Measurements from ENCODE around the gene TPTE.
"Not testable (repeated sequence)": the region's sequence is repeated elsewhere in the genome, so short reads cannot be mapped to it uniquely, and the experiment has no call there.

TPTE gene

DNA sequence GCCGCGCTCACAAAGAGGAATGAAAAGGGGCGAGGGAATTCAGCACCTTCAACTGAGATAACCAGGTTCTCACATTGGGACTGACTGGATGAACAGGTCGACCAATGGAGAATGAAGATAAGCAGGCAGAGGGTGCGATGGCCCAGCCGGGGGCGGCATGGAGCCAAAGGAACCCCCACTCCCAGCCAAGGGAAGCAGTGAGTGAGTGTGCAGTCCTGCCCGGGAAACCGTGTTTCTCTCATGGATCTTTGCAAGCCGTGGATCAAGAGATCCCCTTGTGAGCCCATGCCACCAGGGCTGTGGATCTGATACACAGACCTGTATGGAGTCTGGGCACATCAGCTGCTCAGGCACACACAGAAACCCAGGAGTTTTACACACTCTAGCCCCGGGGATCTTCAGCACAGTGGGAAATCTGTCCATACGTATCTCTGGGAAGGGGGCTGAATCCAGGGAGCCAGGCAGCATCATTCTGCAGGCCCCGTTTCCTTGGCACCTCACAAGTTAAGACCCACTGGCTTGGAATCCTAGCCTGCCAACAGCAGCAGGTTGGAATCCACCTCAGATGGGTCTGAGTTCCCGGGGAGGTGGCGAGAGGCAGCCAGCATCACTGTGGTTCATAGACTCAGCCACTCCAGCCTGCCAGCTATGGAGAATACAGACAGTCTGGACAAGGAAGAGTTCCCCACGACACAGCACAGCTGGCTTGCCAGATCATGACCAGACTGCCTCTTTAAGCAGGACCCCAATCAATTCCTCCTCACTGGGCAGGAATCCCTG lies 53.3 kb downstream of the TPTE start:
- not testable (repeated sequence) for DNase-seq (ENCODE audit: low read depth); H3K4me3 ChIP-seq (ENCODE audit: control insufficient read depth, low read depth, low read length)

DNA sequence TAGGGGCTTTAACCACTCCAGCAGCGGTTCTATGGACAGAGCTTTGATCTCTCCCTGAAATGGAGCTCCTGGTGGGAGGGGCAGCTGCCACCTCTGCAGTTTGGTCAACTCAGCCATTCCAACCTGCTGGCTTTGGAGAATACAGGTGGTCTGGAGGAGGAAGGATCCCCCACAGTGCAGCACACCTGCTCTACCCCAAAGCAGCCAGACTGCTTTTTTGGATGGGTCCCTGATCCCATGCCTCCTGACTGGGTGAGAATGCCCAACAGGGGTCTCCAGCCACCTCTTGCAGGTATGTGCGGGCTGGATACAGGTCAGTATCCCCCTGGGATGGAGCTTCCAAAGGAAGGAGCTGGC lies 53.9 kb downstream of the TPTE start:
- no peak for DNase-seq (ENCODE audit: low read depth)
- H3K4me3 ChIP-seq (ENCODE audit: control insufficient read depth, low read depth, low read length): no peak overlapping the region
- TF ChIP-seq, protein P1, sequence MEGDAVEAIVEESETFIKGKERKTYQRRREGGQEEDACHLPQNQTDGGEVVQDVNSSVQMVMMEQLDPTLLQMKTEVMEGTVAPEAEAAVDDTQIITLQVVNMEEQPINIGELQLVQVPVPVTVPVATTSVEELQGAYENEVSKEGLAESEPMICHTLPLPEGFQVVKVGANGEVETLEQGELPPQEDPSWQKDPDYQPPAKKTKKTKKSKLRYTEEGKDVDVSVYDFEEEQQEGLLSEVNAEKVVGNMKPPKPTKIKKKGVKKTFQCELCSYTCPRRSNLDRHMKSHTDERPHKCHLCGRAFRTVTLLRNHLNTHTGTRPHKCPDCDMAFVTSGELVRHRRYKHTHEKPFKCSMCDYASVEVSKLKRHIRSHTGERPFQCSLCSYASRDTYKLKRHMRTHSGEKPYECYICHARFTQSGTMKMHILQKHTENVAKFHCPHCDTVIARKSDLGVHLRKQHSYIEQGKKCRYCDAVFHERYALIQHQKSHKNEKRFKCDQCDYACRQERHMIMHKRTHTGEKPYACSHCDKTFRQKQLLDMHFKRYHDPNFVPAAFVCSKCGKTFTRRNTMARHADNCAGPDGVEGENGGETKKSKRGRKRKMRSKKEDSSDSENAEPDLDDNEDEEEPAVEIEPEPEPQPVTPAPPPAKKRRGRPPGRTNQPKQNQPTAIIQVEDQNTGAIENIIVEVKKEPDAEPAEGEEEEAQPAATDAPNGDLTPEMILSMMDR (IDR thresholded peaks at IDR 0.05; ENCODE audit: control insufficient read depth, insufficient read depth, low read depth, low read length, missing control alignments): no peak

DNA sequence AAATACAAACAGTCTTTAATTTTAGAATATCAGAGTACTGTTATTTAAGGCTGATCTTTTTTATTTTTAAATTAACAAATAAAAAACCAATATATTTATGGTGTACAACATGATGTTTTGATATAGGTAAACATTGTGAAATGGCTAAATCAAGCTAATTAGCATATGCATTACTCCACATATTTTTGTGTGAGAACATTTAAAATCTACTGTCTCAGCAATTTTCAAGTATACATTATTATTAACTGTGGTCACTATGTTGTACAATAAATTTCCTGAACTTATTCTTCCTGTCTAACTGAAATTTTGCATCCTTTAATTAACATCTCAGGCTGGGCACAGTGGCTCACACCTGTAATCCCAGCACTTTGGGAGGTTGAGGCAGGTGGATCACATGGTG lies 57.5 kb downstream of the TPTE start:
- DNase-seq (ENCODE audit: low read depth): not testable (repeated sequence)

DNA sequence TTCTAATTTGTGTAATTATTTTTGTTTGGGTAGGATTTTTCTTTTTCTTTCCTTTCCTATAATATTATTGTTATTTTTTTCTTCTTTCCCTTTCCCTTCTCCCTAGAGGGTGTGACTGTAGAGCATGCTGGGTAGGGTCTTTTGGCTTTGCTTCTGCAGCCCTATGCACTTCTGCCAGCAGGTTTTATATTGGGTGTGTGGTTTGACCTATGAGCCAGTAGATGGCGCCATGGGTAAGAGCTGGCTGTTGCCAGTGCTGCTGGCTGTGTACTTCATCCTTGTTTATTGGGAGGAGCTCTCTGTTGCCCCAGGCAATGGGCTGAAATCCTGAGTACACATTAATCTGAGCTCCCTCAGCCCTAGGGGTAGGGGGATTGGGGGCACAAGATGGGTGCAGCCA lies 67.7 kb downstream of the TPTE start:
- not testable (repeated sequence) for H3K4me3 ChIP-seq (ENCODE audit: control insufficient read depth, low read depth, low read length); DNase-seq (ENCODE audit: low read depth)

More for the DNA sequence above, 57.5 kb downstream of the TPTE start:
- H3K4me3 ChIP-seq (ENCODE audit: control insufficient read depth, low read depth, low read length): not testable (repeated sequence)

DNA sequence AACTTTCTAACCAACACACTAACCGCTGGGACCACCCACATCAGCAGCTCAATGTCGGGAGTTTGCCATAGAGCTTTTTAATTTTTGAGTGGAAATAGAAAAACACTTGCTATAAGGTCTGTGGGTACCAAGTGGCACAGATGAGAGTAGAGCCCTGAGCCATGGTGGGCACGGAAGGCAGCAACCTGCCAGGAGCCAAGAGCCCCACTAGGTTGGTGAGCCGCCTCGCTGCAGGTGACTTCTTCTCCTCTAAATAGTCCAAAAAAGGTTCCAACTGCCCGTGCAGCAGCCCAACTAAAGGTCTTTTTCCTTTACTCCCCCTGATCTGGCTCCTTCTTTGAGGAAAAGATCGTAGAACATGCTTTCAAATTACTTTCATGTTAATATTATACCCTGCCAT lies 85.7 kb downstream of the TPTE start:
- DNase-seq (ENCODE audit: low read depth): not testable (repeated sequence)

DNA sequence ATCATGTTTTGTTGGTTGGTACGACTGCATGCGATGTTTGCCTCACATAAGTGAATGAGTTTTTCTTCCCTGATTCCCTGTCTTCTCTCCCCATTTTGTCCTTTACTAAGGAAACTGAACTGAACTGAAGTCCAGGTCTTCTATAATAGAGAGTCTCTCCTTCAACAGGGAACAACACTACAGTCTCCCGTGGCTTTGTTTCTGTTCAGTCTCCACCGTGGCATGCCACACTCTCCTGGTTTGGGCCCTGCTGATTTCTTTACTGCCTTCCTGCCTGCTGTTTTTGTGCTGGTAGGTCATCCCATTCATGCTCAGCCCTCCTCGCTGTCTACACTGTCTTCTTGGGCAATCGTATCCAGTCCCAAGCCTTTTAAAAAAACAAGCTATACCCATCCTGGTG lies 92.9 kb downstream of the TPTE start:
- not testable (repeated sequence) for H3K4me3 ChIP-seq (ENCODE audit: control insufficient read depth, low read depth, low read length); DNase-seq (ENCODE audit: low read depth)

More for the DNA sequence above, 85.7 kb downstream of the TPTE start:
- not testable (repeated sequence) for H3K4me3 ChIP-seq (ENCODE audit: control insufficient read depth, low read depth, low read length)

DNA sequence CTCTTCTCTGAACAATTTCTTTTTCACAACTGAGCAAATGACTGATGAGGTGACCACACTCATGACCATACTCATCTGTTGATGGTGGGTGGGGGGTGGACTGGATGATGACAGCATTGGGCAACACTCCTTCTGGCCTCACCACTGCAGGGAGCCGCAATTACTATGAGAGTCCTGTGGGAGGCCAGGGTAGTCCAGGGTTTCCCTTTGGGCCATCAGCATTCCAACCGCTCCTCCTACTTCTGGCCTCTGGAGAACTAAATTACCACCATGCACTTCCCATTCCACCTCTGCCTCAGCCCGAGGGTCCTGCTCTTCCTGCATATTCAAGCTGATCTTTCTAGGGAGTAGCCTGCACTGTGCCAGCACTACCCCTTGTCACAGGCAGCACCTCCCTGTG lies 94.7 kb downstream of the TPTE start:
- H3K4me3 ChIP-seq (ENCODE audit: control insufficient read depth, low read depth, low read length); DNase-seq (ENCODE audit: low read depth): not testable (repeated sequence)

DNA sequence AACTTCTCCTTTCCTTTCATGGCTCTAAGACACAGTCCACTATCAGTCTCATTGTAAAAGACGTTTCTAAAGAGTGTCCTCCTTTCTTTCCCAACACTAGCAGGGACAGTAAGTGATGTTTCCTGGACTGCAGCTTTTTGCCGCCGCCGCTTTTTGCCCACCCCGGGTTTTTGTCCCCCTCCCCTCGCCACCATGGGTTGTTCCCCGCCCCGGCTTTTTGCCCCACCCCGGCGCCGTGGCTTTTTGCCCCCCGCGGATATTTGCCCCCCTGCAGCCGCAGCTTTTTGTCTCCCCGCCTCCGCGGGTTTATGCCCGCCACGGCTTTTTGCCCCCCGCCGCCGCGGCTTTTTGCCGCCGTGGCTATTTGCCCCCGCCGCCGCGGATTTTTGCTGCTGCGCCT lies 95.2 kb downstream of the TPTE start:
- TF ChIP-seq, protein P1 (IDR thresholded peaks at IDR 0.05; ENCODE audit: control insufficient read depth, insufficient read depth, low read depth, low read length, missing control alignments): no peak
- no peak overlapping the region for H3K4me3 ChIP-seq (ENCODE audit: control insufficient read depth, low read depth, low read length)
- DNase-seq (ENCODE audit: low read depth): no peak

DNA sequence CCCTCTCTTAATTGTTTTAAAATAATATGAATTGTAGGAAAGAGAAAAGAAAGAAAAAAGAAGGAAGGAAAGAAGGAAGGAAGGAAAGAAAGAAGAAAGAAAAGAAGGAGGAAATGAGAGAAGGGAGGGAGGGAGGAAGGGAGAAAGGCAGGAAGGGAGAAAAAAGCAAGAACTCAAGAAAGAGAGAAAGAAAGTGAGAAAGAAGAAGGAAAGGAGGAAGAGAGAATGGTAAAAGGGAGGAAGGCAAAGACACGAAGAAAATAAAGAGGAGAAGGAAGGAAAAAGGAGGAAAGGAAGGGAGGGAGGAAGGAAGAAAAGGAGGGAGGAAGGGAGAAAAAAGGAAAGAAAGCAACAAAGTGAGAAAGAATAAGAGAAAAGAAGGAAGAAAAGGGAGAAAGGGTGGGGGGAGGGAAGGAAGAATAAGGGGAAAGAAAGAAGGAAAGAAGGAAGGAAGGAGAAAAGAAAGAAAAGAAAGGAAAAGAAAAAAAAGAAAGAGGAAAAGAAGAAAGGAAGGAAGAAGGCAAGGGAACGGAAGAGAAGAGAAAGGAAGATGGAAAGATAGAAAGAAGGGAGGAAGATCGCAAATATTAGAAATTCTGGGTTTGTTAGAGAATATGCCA lies 95.9 kb downstream of the TPTE start:
- not testable (repeated sequence) for H3K4me3 ChIP-seq (ENCODE audit: control insufficient read depth, low read depth, low read length); DNase-seq (ENCODE audit: low read depth)

DNA sequence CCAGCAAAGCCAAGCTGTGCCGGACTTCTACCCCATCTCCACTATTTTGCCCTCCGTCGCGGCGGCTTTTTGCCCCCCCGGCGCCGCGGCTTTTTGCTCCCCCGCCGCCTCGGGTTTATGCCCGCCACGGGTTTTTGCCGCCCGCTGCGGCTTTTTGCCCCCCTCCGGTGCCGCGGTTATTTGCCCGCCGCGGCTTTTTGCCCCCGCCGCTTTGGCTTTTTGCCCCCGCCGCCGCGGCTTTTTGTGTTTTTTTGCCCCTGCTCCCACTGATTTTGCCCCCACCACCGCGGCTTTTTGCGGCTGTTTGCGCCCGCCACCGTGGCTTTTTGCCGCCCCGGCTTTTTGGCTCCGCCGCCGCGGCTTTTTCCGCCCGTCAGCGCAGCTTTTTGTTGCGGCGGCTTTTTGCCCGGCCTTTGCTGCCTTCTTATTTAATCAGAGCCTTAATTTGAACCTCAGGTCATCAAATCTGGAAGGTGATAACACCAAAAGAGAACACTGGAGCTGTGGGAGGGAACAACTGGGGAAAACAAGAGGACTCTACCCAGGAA lies 106.0 kb downstream of the TPTE start:
- TF ChIP-seq, protein P1 (IDR thresholded peaks at IDR 0.05; ENCODE audit: control insufficient read depth, insufficient read depth, low read depth, low read length, missing control alignments): no peak

DNA sequence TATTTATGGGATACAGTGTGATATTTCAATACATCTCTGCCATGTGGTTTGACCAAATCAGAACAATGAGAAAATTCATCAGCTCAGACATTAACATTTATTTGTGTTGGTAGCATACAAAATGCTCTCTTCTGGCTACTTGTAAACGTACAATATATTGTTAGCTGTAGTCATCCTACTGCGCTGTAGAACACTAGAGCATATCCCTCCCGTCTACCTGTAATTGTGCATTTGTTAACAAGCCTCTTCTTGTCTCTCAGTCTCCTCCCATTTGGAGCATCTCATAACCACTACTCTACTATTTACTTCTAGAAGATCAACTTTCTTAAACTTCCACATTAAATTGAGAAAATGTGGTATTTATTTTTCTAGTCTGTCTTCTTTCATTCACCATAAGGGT lies 107.9 kb downstream of the TPTE start:
- DNase-seq (ENCODE audit: low read depth); H3K4me3 ChIP-seq (ENCODE audit: control insufficient read depth, low read depth, low read length): not testable (repeated sequence)

More for the DNA sequence above, 106.0 kb downstream of the TPTE start:
- no peak for DNase-seq (ENCODE audit: low read depth)
- H3K4me3 ChIP-seq (ENCODE audit: control insufficient read depth, low read depth, low read length): no peak overlapping the region

DNA sequence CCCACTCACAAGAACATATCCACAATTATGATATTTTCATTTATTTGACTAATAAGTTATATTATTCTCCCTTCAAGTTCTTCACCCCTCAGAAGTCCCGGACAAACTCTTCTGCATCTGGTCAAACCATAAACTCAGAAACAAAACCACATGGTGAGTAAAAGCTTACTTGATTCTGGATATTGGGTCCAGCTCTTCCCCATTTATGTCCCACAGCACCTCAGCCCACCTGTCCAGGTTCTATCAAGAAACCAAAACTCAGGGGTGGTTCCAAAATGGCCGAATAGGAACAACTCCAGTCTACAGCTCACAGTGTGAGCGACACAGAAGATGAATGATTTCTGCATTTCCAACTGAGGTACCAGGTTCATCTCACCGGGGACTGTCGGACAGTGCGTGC lies 109.4 kb downstream of the TPTE start:
- not testable (repeated sequence) for DNase-seq (ENCODE audit: low read depth); H3K4me3 ChIP-seq (ENCODE audit: control insufficient read depth, low read depth, low read length)

DNA sequence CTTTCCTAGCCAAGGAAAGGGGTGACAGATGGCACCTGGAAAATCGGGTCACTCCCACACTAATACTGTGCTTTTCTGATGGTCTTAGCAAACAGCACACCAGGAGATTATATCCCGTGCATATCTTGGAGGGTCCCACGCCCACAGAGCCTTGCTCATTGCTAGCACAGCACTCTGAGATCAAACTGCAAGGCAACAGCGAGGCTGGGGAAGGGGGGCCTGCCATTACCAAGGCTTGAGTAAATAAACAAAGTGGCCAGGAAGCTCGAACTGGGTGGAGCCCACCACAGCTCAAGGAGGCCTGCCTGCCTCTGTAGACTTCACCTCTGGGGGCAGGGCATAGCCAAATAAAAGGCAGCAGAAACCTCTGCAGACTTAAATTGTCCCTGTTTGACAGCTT lies 109.9 kb downstream of the TPTE start:
- not testable (repeated sequence) for DNase-seq (ENCODE audit: low read depth); H3K4me3 ChIP-seq (ENCODE audit: control insufficient read depth, low read depth, low read length)

DNA sequence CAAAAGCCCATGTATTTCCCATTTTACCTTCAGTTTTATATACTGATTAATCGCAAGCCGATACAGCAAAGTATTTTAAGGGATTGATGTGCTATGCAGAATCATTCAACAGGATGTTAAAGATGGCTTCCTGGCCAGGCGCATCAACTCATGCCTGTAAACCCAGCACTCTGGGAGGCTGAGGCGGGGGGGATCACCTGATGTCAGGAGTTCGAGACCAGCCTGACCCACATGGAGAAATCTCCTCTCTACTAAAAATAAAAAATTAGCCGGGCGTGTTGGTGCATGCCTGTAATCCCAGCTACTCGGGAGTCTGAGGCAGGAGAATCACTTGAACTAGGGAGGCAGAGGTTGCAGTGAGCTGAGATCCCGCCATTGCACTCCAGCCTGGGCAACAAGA lies 116.8 kb downstream of the TPTE start:
- not testable (repeated sequence) for H3K4me3 ChIP-seq (ENCODE audit: control insufficient read depth, low read depth, low read length); DNase-seq (ENCODE audit: low read depth)

Measured in AG09309 (cell line).